NCI-H1694 treated with DMSO at 0.1 percent for 48 hours (cell line): Measurements from ENCODE around the gene COL18A1.
"Not testable (repeated sequence)": the region's sequence is repeated elsewhere in the genome, so short reads cannot be mapped to it uniquely, and the experiment has no call there.

ENCODE experiments used
- DNase-seq: peaks from one replicate; lab custom pipeline; 2025; lab: John Stamatoyannopoulos, UW

COL18A1 gene

DNA sequence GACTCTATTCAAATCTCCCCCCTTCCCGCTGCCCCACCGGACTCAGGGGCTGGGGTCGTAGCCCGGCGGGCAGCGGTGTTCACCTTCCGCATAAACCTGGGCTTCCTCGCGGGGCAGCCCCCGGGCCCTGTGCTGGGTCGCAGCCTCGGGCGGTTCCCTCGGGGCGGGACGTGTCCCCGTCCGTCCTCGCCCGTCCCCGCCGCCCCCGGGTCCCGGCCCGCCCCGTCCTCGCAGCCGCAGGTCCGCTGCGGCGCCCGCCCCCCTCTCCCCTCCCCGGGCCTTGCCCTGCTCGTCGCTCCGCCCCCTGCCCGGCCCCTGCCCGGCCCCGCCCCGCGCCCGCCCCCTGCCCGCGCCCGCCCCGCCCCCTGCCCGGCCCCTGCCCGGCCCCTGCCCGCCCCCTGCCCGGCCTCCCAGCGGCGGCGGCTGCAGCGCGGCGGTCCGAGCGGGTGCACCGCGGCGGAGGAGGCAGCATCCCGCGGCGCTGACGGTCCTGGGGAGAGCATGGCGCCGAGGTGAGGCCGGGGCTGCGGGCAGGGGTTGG, at the start of gene COL18A1:
Gene COL18A1, plus strand, starts transcription at position 436 of the 541 bp plus-strand sequence. Its CDS starts 66 bp downstream, at position 502.
- no peak for DNase-seq

DNA sequence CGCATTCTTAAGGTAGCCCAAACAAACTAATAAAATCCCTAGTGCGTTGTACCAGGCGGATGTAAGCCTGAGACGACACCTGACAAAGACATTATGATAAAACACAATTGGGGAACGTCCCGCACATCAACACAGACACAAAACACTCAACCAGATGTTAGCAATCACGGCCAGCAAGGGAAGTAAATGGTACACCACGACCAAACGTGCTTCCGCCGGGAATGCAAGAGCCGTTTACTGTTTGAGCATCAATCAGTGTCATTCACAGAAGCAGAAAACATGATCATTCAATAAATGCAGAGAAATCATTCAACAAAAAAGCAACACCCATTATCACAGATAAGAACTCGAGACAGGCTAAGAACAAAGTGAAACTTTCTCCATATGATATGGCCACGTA, 49.4 kb upstream of the COL18A1 start:
- DNase-seq, result no peak

DNA sequence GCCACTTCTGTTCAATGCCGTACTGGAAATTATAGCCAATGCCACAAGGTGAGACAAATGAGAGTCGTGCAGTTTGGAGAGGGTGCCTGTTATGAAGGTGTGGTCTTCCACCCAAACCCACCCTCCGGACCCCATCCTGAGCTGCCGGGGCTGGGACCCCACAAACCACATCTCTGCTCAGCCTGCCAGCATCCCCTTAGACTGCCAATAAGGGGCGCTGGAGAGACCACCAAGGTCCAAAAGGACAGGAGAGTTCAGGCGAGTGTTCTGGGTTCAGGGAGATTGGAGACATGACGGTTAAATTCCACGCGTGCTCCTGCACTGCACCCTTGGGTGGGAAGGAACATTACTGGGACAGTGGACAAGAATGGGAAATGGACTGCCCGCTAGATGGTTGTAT, 48.7 kb upstream of the COL18A1 start:
- DNase-seq, result no peak

DNA sequence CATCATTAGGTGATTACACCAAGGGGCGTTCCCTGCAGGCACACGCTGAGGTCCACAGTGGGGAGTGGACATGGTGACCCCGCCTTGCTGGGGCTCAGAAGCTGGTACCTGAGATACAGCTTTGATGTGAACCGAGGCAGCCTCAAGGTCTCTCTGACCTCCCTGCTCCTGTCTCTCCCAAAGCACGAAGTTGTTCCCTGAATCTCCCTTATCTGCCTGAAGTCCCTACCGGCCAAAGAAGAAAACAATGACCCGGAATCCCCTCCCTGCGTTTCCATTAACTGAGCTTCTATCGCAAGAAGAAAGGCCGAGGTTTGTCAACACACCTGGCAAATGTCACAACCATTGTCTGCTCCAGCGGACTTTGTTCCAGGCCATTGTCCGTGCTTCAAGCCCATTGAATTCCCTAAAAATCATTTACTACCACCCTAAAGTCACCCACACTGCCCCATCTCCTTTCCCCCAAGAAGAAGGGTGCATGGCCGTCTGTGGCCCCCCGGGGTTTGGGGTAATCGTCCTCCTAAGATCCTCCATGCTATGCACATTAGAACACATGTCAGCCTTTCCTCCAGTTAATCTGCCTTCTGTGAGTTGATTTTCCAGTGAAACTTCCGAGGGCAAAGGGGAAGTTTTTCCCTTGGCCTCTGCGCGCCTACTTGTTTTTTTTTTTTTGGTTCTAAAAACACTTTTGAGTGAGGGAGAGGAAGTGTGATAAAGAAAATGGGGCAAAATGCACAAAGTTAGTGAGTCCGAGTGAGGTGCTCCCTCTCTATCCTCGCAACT, 48.1 kb upstream of the COL18A1 start:
- DNase-seq, result no peak

DNA sequence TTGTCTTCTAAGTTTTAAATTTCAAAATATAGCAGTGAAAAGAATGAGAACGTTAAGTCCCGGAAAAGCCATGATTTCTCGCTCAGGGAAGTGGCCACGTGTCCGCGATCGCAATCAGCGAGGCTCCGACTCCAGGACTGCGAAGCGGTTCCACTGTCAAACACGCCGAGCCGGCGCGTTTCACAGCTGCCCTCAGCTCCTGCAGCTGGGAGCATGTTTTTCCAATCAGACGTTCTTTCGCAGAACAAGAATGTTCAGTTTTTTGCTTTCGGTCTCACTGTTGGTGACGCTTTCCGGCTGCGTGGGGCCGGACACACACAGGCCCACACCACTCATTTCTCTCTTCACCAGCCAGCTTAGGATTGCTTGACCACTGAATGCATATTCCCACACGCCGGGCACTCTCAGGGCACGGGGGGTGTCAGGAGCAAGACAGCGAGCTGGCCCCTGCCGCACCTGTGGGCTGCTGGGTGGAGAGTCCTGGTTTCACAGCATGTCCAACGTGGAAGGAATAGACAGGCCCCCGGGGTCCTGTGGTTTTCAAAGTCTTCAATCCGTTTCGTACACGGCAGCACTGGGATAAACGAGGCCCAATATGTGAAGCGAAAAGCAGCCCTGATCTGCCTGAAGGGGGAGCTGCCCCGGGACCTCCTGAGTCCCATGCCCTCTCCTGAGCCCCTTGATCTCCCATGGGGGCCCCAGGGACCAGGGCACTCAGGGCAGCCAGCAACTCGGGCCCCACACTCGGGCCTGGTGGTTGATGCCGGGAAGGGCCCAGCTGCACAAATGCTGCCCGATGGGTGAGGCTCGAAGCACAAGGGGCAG, 47.3 kb upstream of the COL18A1 start:
- no peak for DNase-seq

DNA sequence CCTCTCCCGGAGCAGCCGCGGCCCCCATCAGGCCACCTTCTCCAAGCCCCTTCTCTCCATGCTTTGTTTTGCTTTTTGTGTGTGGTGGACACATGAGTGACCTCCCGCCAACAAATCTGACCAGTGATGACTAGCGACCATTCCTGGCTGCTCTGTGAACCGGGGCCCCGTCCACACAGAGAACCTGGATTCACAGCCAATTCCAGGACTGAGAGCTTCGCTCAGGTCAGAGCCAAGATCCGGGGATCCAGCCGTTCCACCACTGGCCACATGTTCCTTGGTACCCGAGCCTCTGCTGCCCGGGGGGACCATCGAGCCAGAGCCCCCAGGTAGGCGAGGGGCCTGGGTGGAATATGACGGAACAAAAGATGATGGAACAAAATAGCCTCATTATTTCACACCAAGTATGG, 46.7 kb upstream of the COL18A1 start:
- no peak for DNase-seq

DNA sequence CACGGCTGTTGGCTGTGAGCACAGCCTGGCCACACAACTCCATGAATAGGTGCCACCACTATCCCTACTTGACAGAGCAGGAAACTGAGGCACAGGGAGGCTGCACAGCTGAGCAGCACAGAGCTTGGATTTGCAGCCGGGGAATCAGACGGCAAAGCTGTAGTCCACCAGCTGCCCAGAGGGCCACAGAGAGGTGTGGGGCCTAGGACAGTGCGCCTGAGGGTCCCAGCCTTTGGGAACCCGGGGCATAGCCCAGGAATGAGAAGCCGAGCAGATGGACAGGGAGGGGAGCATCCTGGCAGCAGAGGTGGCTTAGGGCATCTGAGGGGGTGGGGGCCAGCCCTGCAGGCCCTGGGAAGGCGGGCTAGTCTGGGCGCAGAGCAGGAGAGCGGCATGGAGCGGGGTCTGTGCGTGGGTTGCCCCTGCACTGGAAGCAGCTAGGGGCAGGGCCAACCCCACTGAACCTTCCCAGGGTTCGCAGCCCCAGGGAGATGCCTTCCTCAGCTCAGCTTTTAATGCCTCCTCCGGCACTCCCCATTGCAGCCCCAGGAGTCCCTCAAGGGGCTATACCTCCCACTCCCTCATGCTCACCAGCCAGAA, 46.2 kb upstream of the COL18A1 start:
- DNase-seq, result no peak

DNA sequence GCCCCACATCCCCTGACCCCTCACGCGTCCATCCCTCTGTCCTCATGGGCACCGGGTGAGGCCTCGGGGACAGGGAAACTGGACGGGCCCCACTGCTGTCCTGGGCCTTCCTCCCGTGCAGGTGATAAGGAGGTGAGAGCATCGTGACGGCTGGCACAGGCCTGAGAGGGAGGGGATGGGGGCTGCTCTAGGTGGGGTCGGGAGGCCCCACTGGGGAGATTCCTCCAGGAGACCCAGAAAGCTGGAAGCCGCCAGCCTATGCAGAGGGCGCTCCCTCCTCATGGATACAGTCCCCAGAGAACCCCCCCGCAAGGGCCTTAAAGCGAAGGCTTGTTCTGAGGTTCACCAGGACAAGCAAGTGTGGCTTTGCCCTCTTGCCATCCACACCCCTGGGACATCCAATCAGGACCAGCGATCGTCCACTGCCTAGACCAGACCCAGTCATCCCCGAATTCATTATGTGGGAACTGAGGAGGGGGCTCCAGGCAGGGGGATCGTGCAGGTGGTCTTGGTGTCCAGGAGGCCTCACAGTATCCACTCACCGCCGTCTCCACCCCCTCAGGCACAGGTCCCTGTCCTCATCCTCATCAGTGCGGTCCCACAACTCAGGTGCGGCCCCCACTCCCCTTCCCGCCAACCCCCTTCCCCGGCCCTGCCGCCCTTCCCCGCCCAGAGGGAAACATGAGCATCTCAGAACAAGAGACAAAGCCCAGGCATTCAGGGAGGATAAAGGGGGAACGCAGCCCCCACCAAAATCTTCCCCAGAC, 45.3 kb upstream of the COL18A1 start:
- DNase-seq, result no peak

DNA sequence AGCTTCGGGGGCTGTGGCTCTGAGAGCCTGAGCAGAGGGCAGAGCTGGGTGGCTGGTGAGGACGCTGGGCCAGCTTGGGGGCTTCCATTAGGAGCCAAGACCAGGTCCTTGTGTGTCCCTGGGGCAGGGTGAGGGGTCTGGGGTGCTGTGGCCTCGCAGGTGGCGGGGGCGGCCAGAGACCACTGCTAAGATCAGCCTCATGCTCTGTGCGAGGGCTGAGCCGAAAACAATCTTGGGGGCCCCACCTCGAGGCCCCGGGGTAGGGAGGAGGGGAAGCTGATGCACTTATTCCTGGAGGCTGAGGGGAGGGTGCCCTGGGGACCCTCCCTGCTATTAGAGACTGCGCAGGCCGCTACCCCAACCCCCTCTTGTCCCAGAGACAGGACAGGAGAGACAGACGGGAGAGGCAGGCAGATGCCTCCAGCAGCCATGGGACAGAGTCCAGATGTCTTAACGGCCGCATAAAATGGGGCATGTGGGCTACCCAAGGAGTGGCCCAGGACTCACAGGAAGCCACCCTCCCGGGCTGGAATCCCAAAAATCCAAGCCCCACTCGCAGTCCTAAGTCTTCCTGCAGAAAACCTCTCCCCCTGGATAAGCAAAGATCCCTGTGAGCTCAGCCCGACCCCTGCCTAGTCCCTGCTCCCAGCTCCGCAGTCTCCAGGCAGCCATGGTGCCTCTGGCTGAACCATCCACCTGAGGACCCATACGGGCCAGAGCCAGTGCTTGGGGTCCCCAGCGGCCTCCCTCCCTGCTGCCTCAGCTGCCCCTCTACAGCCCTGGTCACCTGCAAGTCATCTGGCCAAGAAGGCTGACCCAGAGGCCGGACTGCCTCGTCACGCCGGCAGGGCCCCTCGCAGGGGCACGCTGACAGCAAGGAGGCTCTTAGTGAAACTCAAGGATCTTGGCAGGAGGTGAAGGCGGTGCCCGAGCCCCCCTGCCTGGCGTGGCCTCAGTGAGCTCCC, 43.6 kb upstream of the COL18A1 start:
- DNase-seq, result no peak

DNA sequence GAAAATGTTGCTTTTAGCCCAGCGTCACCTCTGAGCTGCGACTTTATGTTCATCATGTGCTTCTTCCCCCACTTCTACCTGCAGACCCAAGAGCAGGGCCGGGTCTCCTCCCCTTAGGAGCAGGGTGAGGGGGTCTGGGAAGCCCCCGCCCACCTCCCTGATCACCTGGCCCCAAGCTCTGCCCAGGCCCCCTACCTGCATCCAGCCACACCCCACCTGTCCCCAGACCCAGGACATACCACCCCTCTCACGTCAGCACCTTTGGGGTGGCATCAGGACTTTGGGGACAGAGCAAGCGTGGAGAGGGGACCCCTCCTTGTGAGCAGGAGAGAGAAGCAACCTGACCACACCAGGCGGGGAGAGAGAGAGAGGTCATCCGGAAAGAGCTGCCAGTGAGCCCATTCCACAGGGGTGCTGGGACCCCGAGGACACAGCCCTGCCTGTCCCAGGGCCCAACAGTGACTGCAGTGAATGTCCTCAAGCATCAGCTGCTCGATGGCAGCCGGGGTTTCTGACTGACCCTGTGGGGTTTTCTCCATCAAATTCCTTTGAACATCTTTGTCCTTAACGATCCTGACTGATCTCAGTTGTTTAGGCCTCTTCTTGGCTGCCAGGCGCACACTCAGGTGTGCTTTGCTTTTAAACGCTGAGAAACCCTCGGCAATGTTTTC, 42.8 kb upstream of the COL18A1 start:
- DNase-seq, result no peak

DNA sequence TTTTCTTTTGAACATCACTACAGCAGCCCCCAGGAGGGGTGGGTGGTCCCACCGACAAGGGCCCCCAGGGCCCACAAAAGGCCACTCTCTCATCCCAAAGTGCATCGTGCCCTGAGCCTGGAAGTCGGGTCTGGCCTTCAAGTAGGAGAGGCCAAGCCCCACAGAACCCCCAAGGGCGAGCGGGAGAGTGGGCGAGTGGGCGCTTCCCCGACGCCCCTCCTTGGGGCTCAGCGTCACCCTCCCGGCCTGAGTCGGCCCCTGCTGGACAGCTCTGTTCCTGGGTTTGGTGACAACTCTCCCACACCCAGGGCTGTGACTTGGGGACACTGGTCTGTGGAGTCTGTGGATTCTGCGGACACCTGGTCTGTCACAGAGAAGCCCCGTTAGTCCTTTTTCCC, 42.2 kb upstream of the COL18A1 start:
- no peak for DNase-seq

DNA sequence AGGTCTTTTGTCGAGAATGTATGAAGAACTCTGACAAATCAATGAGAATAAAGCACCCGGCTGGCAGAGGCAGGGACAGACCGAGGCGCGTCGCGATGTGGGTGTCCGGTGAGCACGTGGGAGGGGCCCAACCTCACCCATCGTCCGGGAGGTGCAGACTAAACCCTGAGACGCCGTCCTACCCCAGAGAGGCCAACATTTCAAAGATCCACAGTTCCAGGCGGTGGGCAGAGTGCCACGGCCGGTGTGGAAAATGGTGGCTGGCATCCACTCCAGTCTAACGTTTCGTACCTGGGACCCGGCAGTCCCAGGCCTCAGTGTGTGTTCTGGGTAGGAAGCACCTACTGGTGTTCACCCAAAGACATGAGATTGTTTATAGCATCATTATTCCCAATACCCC, 41.7 kb upstream of the COL18A1 start:
- not testable (repeated sequence) for DNase-seq

DNA sequence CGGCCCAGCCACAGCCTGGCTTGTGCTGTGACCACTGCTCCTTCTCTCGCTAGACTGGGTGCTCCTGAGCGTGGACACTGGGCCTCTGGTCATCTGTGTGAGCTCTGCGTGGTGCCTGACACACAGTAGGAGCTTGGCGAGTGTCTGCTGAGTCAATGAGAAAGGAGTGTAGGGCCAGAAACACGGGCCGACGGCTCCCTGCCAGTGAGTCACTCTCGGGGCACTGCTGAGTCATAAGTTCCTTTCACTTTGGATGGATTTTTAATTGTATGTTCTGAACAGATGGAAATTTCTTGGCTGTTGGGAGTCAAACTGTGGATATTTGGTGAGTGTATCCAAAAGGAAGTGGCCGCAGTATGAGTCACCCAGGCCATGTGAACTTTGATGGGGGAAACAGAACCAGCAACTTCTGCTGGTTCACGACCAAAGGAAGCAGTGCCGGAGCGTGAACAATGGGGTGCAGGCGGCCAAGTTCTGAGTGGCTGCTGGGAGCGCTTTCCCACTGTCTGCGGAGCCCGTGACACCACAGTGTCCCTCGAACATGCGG, 41.0 kb upstream of the COL18A1 start:
- no peak for DNase-seq

DNA sequence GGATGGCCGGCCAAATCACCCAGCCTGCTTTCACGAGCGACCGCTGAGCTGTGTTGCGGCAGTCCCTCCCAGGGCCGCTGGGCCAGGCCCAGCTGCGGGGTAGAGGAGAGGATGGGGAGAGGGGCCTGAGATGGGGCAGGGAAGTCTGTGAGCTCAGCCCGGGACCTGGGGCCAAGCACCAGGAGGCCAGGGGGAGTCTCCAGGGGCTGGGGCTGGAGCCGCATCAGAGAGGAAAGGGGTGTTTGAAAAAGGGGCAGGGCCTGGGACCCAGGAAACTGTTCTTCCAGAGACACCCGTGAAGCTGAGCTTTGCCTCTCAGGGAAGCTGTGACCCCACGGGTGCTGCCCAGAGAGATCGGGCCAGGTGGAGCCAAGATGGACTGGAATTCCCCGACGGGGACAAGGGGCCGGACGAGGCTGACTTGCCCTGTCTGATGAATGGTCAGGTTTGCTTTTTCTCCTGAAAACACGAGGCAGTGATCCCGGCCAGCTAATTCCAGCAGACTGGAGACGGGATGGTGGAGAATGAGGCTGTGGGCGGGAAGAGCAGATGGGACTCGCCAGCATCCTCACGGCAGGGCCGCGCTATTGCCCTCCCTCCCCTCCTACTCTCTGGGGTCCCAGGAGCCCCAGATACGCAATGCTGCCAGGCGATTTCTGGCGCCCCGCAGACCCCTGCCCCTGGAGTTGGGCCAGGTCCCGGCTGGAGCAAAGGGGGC, 40.3 kb upstream of the COL18A1 start:
- no peak for DNase-seq

DNA sequence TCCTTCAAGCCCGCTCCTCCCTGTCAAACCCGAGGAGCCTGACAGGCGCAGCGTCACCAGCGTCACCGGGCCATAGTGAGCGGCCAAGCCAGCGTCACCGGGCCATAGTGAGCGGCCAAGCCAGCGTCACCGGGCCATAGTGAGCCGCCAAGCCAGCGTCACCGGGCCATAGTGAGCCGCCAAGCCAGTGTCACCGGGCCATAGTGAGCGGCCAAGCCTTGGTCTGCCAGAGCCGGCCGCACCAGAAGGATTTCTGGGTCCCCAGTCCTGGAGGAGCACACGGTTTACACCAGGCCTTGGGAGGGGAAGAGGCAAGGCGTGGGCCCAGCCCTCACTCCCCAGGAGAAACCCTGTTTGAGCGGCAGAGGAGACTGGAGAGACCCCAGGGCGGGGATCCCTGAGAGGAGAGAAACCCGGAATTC, 39.8 kb upstream of the COL18A1 start:
- no peak for DNase-seq

DNA sequence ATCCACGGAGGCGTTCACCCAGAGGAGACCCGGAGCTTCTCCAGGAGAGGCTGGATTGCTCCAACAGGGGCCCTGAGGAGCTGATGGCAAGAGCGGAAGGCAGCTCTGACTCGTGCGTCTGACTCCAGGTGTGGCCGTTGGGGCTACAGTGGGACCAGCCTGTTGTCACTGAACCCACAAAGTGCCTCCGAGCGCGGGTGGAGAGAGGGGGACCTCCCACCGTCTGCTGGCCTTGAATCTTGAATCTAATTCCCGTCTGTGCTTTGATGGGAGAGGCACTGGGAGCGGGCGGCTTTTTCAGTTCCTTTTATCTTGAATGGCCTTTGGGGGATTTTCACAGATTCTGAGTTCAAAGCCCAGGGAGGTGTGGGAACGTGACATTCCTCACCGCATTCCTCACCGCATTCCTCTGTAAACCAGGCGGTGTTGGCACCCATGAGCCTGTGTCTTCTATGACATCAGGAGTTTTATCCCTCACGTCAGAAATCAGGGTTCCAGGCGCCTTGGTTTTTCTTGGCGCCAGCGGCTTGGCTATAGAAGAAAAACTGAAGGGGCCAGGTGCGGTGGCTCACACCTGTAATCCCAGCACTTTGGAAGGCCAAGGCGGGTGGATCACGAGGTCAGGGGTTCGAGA, 39.2 kb upstream of the COL18A1 start:
- DNase-seq, result no peak

DNA sequence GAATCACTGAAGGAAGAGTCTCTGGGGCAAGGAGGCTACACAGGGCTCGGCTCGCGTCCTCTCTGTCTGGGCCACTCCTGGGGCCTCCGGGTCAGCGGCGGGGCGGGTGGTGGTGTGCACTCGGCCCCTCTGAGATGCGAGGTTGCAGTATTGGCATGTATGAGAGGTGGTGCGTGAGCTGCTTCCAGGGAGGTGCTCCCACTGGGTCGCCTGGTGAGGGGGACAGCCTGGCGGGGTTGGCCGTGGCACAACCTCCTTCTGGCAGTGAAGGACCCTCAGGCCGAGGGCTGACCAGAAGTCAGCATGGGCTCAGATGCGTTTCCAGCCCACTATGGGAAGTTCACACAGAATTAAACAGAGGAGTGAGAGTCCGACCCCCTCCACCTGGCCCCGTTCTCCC, 38.5 kb upstream of the COL18A1 start:
- no peak for DNase-seq

DNA sequence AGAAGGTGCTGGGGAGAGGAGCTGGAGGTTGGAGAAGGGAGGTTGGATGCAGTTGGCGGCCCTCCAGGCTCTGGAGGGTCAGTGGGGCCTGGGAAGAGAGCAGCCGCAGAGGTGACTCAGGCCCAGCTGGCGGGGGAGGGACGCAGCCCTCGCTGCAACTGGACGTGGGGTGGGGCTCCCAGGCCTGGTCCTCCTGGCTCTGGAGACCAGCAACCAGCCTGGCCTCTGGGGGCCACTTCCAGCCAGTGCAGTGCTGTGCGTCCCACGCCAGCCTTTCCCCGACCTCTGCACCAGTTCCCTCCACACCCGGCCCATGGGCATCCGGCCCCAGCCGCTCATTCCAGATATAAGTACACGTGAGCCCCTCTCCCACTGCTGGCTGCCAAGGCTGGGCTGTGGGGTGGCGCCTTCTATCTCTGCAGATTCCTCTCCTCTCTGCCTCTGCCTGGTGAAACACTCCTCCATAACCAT, 38.0 kb upstream of the COL18A1 start:
- DNase-seq, result no peak
